Activated CD4-positive, alpha-beta T cell treated with anti-CD3 and anti-CD28 coated beads, Interleukin-2, amount 10 ng/mL, durations not matched to agents 7 days and 5 days (primary cell): Measurements from ENCODE around the gene ABHD1. TPM values are rescaled to one million over a fixed set of nuclear protein-coding genes. Genes with fewer than 3 reads are reported as not detected.
"Not testable (repeated sequence)": the region's sequence is repeated elsewhere in the genome, so short reads cannot be mapped to it uniquely, and the experiment has no call there.

Source experiments
- CTCF ChIA-PET: fragments of 350-600 bp; sonication (Branson Sonifier 250); formaldehyde crosslinking; loops from one replicate; lab custom pipeline; 2021; ENCODE audit warnings: antibody characterized with exemption; lab: Charles Lee
- POLR2A ChIA-PET: fragments of 350-600 bp; sonication (Branson Sonifier 250); formaldehyde crosslinking; loops from one replicate; lab custom pipeline; 2021; ENCODE audit warnings: antibody characterized with exemption; lab: Charles Lee
- DNase-seq: peaks from one replicate; pipeline ENCODE4 v3.0.0-alpha.2; 2020
- H3K27ac Mint-ChIP-seq: one replicate; pipeline ENCODE4 v1.8.0; 2021; ENCODE audit warnings: mild to moderate bottlenecking, moderate library complexity, mixed read lengths
- H3K27me3 Mint-ChIP-seq: one replicate; pipeline ENCODE4 v1.8.0; 2021; ENCODE audit warnings: mixed read lengths
- H3K36me3 Mint-ChIP-seq: one replicate; pipeline ENCODE4 v1.8.0; 2021; ENCODE audit warnings: low read depth, mixed read lengths
- H3K4me1 Mint-ChIP-seq: one replicate; pipeline ENCODE4 v1.8.0; 2021; ENCODE audit warnings: mixed read lengths
- H3K4me3 Mint-ChIP-seq: one replicate; pipeline ENCODE4 v1.8.0; 2021; ENCODE audit warnings: mild to moderate bottlenecking, moderate library complexity, mixed read lengths
- H3K9me3 Mint-ChIP-seq: one replicate; pipeline ENCODE4 v1.8.0; 2021; ENCODE audit warnings: mixed read lengths
- total RNA-seq, 2 experiments: library from RNA; stranded (reverse); gene quantifications; one replicate each; pipeline ENCODE4 v1.2.3, GENCODE V29; 2021

The ABHD1 gene
- total RNA-seq, 2 experiments from 2014 or later = 0.10 to 0.25 TPM

DNA sequence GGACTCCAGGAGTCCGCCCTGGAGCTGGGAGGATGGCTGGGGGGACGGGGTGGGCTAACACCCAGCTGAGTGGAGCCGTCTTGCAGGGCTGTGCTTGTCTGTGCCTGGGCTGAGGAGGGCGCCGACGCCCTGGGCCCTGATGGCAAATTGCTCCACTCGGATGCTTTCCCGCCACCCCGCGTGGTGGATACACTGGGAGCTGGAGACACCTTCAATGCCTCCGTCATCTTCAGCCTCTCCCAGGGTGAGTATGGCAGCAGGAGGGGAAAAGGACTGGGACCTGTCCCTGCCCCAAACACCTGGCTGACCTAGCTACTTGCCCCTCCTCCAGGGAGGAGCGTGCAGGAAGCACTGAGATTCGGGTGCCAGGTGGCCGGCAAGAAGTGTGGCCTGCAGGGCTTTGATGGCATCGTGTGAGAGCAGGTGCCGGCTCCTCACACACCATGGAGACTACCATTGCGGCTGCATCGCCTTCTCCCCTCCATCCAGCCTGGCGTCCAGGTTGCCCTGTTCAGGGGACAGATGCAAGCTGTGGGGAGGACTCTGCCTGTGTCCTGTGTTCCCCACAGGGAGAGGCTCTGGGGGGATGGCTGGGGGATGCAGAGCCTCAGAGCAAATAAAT is 24.2 kb upstream of the ABHD1 start:
- ChIA-PET CTCF (interaction anchor here (0.6 to 5.0 kb wide), 10 partner anchors 9 to 208 kb away, joined by 3 to 21 read pairs (median 3); partner anchors contain the start of gene KHK), POLR2A (no interaction called here)
- Mint-ChIP-seq H3K27me3 (no peaks in the 10 kb centered on the region), H3K27ac (no peak overlapping the region), H3K4me3 (no peak overlapping the region), H3K36me3 (no peaks in the 10 kb centered on the region), H3K4me1 (peaks cover 14% of the 10 kb centered on the region), H3K9me3 (no peaks in the 10 kb centered on the region)
- no peak for DNase-seq

DNA sequence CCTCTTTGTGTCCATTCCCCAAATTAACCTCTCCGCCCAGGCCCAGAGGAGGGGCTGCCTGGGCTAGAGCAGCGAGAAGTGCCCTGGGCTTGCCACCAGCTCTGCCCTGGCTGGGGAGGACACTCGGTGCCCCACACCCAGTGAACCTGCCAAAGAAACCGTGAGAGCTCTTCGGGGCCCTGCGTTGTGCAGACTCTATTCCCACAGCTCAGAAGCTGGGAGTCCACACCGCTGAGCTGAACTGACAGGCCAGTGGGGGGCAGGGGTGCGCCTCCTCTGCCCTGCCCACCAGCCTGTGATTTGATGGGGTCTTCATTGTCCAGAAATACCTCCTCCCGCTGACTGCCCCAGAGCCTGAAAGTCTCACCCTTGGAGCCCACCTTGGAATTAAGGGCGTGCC is 23.6 kb upstream of the ABHD1 start:
- peaks cover 14% of the 10 kb centered on the region for H3K4me1 Mint-ChIP-seq
- H3K27me3 Mint-ChIP-seq = no peaks in the 10 kb centered on the region
- H3K27ac Mint-ChIP-seq = no peak overlapping the region
- no peaks in the 10 kb centered on the region for H3K36me3 Mint-ChIP-seq
- POLR2A ChIA-PET = no interaction called here
- DNase-seq = no peak
- H3K4me3 Mint-ChIP-seq = no peak overlapping the region
- H3K9me3 Mint-ChIP-seq = no peaks in the 10 kb centered on the region
- CTCF ChIA-PET = interaction anchor here (0.8 to 5.0 kb wide), 9 partner anchors 9 to 203 kb away, joined by 3 to 21 read pairs (median 3); partner anchors contain the start of gene KHK

DNA sequence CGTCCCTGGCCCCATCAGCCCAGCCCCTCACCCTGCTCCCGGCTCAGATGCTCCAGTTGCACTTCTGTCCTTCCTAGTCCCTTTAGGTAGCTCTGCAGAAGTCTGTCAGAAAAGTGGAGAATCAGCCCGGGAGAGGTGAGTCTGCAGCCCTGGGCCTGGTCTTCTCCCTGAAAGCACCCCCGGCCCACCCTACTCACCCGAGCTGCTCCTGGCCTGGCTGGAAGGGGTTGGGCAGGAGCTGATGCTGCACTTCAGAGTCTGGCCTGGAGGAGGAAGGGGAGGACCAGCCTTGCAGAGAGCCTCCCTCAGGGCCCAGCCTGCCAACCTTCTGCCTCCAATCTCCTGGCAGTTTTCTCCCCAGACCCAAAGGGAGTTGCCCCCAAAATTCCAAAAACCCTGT is 21.3 kb upstream of the ABHD1 start:
- POLR2A ChIA-PET = no interaction called here
- DNase-seq = no peak
- H3K27me3 Mint-ChIP-seq = peaks cover 3% of the 10 kb centered on the region
- H3K27ac Mint-ChIP-seq = no peak overlapping the region
- H3K9me3 Mint-ChIP-seq = no peaks in the 10 kb centered on the region
- H3K36me3 Mint-ChIP-seq = no peaks in the 10 kb centered on the region
- H3K4me1 Mint-ChIP-seq = no peaks in the 10 kb centered on the region
- no peak overlapping the region for H3K4me3 Mint-ChIP-seq
- CTCF ChIA-PET = interaction anchor here (0.5 to 1.1 kb wide), 4 partner anchors 21 to 177 kb away, joined by 3 to 6 read pairs (median 4); partner anchors contain the start of genes ABHD1 and OST4

DNA sequence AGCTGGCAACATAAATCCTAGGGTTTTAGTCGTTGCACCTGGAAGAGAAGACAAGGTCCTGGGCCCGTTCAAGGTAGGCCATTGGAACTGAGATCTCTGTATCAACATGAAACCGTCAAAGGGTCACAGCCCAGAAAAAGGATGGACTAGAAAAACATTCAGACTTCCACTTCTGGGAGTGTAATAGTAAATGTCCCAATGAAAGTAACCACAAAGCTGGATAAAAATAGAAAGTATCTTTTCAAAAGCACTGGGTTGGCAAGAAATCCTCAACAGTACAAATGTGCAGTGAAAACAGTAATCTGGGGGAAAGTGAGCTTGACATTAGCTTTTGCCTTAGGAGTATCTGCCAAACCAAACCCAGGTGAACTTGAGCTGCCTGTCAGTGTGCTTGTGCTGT is 17.6 kb upstream of the ABHD1 start:
- ChIA-PET CTCF (interaction anchor here (0.6 to 1.8 kb wide), 5 partner anchors 9 to 174 kb away, joined by 3 to 5 read pairs (median 3); partner anchors contain the start of gene ABHD1), POLR2A (no interaction called here)
- H3K27me3 Mint-ChIP-seq = peaks cover 6% of the 10 kb centered on the region
- no peak overlapping the region for H3K27ac Mint-ChIP-seq
- H3K9me3 Mint-ChIP-seq = no peaks in the 10 kb centered on the region
- H3K36me3 Mint-ChIP-seq = no peaks in the 10 kb centered on the region
- no peak overlapping the region for H3K4me3 Mint-ChIP-seq
- no peak for DNase-seq
- peaks cover 2% of the 10 kb centered on the region for H3K4me1 Mint-ChIP-seq

DNA sequence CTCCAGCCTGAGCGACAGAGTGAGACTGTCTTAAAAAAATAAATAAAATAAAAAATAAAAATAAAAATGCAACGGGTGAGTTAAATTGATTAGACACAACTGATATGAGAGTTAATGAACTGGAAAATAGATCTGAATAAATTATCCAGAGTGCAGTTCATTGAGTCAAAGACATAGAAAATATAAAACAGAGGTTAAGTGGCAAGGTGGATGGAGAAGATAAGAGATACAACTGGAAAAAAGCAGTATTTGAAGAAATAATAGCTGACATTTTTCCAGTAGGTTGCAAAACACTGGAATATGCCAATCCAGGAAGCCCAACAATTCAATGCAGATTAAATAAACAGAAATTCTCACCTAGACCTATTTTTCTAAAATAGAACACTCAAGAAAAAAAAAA is 15.4 kb upstream of the ABHD1 start:
- Mint-ChIP-seq H3K36me3 (no peaks in the 10 kb centered on the region), H3K4me3 (no peak overlapping the region), H3K9me3 (no peaks in the 10 kb centered on the region), H3K4me1 (peaks cover 2% of the 10 kb centered on the region), H3K27ac (no peak overlapping the region), H3K27me3 (peaks cover 6% of the 10 kb centered on the region)
- CTCF ChIA-PET = interaction anchor here (0.6 to 2.1 kb wide), 5 partner anchors 9 to 47 kb away, joined by 3 to 6 read pairs (median 3); partner anchors contain the start of gene KHK
- DNase-seq = no peak
- POLR2A ChIA-PET = interaction anchor here (0.6 kb wide), 1 partner anchor 563 kb away, joined by 3 read pairs; no protein-coding TSS in a partner anchor

DNA sequence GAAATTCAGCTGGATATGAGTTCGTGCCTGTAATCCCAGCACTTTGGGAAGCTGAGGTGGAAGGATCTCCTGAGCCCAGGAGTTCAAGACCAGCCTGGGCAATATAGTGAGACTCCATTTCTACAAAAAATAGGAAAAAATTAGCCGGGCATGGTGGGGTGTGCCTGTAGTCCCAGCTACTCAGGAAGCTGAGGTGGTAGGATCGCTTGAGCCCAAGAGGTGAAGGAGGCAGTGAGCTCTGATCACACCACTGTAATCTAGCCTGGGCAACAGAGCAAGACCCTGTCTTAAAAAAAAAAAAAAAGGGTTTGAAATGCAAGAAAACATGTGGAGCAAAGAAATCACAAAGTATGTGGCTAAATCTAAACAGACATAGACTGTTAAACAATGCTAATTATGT is 14.5 kb upstream of the ABHD1 start:
- no peaks in the 10 kb centered on the region for H3K9me3 Mint-ChIP-seq
- H3K4me1 Mint-ChIP-seq = peaks cover 2% of the 10 kb centered on the region
- no peak for DNase-seq

DNA sequence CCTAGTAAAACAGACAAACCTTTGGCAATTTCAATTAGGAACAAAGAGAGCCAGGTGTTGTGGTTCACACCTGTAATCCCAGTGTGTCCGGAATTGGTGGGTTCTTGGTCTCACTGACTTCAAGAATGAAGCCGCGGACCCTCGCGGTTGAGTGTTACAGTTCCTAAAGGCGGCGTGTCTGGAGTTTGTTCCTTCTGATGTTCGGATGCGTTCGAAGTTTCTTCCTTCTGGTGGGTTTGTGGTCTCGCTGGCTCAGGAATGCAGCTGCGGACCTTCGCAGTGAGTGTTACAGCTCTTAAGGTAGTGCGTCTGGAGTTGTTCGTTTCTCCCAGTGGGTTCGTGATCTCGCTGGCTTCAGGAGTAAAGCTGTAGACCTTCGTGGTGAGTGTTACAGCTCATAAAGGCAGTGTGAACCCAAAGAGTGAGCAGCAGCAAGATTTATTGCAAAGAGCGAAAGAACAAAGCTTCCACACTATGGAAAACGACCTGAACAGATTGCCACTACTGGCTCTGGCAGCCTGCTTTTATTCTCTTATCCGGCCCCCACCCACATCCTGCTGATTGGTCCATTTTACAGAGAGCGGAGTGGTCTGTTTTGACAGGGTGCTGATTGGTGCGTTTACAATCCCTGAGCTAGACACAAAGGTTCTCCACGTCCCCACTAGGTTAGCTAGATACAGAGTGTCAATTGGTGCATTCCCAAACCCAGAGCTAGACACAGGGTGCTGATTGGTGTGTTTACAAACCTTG is 12.8 kb upstream of the ABHD1 start:
- H3K27me3 Mint-ChIP-seq, H3K27ac Mint-ChIP-seq, POLR2A ChIA-PET, H3K4me3 Mint-ChIP-seq, H3K36me3 Mint-ChIP-seq, DNase-seq, H3K9me3 Mint-ChIP-seq, H3K4me1 Mint-ChIP-seq: not testable (repeated sequence)
- CTCF ChIA-PET = interaction anchor here (1.5 to 2.3 kb wide), 2 partner anchors 10 to 13 kb away, joined by 3 to 8 read pairs; no protein-coding TSS in a partner anchor

More for the DNA sequence above, 14.5 kb upstream of the ABHD1 start:
- H3K27ac Mint-ChIP-seq = no peak overlapping the region
- H3K4me3 Mint-ChIP-seq = no peak overlapping the region
- CTCF ChIA-PET = interaction anchor here (0.6 to 2.1 kb wide), 4 partner anchors 10 to 398 kb away, joined by 3 to 6 read pairs (median 3); partner anchors contain the start of gene KHK
- peaks cover 6% of the 10 kb centered on the region for H3K27me3 Mint-ChIP-seq
- POLR2A ChIA-PET = no interaction called here
- H3K36me3 Mint-ChIP-seq = no peaks in the 10 kb centered on the region

DNA sequence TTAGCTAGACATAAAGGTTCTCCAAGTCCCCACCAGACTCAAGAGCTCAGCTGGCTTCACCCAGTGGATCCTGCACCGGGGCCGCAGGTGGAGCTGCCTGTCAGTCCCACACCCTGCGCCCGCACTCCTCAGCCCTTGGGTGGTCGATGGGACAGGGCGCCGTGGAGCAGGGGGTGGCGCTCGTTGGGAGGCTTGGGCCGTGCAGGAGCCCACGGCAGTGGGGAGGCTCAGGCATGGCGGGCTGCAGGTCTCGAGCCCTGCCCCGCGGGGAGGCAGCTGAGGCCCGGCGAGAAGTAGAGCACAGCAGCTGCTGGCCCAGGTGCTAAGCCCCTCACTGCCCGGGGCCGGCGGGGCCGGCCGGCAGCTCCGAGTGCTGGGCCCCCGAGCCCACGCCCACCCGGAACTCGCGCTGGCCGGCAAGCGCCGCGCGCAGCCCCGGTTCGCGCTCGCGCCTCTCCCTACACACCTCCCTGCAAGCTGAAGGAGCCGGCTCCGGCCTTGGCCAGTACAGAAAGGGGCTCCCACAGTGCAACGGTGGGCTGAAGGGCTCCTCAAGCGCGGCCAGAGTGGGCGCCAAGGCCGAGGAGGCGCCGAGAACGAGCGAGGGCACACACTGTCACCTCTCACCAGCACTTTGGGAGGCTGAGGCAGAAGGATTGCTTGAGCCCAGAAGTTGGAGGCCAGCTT is 12.1 kb upstream of the ABHD1 start:
- CTCF ChIA-PET = interaction anchor here (1.5 to 2.3 kb wide), 2 partner anchors 11 to 14 kb away, joined by 3 to 8 read pairs; no protein-coding TSS in a partner anchor
- H3K4me3 Mint-ChIP-seq, POLR2A ChIA-PET, DNase-seq, H3K27ac Mint-ChIP-seq, H3K36me3 Mint-ChIP-seq, H3K9me3 Mint-ChIP-seq, H3K27me3 Mint-ChIP-seq, H3K4me1 Mint-ChIP-seq: not testable (repeated sequence)

DNA sequence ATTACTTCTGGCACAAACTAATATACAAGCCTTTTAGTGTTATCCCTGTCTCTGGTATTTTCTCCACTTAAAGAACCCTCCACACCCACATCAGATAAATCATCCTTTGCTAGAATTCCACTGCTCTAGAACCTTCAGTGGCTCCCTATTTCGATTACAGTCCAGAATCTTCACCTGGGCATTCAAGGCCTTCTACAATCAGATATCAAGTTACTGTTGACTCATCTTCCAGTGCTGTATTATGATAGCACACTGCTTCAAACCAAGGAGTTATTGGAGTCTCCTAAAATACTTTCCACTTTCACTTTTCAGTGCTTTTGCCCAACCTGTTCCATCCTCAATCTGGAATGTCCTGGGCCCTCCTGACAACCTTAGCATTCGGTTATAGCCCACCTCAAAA is 8.1 kb upstream of the ABHD1 start:
- Mint-ChIP-seq H3K36me3 (no peaks in the 10 kb centered on the region), H3K27me3 (peaks cover 24% of the 10 kb centered on the region), H3K27ac (no peak overlapping the region), H3K9me3 (no peaks in the 10 kb centered on the region), H3K4me3 (no peak overlapping the region), H3K4me1 (peaks cover 13% of the 10 kb centered on the region)
- no peak for DNase-seq
- CTCF ChIA-PET = no interaction called here
- POLR2A ChIA-PET = no interaction called here

DNA sequence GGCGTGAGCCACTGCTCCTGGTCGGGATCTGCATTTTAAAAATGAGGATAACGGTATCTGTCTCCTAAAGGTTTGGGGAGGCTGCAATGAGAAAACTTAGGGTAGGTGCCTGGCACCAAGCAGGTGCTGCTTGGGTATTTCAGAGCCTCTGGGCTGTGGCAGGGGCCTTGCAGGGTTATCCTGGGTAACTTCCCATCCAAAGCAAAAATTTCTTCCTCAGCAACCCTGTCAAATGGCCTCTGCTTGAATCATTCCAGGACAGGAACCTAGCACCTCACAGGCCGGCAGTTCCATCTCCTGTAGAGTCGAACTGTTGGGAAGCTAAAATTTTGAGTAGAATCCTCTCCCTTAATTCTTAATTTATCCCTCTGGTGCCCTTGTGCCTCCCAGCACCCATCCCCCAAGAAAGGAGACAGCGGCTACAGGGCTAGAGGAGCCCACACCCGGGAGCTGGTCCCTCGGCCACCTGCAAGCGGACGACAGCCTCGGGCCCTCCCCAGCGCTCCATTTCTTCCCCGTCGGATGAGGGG is 5.6 kb upstream of the ABHD1 start:
- no peak for DNase-seq
- POLR2A ChIA-PET = no interaction called here
- no peak overlapping the region for H3K27ac Mint-ChIP-seq
- H3K27me3 Mint-ChIP-seq = peaks cover 40% of the 10 kb centered on the region
- CTCF ChIA-PET = interaction anchor here (1.5 kb wide), 1 partner anchor 14 kb away, joined by 5 read pairs; no protein-coding TSS in a partner anchor
- no peaks in the 10 kb centered on the region for H3K9me3 Mint-ChIP-seq
- peaks cover 12% of the 10 kb centered on the region for H3K4me1 Mint-ChIP-seq
- no peaks in the 10 kb centered on the region for H3K36me3 Mint-ChIP-seq
- H3K4me3 Mint-ChIP-seq = peak overlapping the region; percentile 3

DNA sequence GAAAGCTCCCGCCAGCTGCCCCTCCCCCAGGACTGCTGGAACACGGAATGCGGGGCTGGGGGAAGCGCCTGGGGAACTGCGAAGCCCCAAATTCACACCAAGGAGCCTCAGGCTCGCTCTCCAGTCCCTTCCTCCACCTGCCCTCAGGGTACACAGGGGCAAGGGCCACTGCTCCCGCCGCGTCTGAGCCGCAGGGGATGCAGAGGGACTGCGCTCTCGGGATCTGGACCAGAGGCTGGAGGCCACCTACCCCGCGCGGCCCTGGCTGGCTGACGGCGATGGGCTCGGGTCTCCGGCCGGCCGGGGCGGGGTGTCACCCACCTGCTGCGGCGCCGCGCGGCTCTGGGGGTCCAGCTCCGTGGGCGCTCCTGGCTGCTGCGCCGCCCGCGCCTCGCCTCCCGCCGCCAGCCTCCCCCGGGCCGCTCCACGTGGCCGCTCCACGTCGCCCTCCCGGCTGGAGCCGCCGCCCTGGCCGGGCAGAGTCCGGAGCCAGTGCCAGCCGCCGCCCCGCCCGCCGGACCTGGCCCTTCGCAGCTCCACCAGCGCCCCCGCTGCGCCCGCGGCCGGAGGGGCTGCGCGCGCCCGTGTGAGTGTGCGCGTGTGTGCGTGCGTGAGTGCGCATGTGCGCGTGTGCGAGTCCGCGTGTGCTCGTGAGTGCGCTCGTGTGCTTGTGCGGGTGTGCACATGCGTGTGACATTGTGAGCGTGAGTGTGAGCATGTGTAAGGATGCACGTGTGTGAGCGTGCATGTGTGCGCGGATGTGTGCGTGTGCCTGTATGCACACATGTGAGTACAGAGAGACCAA is 4.9 kb upstream of the ABHD1 start, which contains the start of gene CGREF1:
TSS of gene CGREF1 (minus strand) at position 604 of the 805 bp plus-strand sequence. CDS start 14,762 bp downstream, outside the sequence.
- Mint-ChIP-seq H3K27me3 (peaks cover 41% of the 10 kb centered on the region), H3K9me3 (no peaks in the 10 kb centered on the region), H3K27ac (no peak within 1 kb of the TSS), H3K36me3 (no peaks in the 10 kb centered on the region), H3K4me1 (peaks cover 16% of the 10 kb centered on the region), H3K4me3 (peak within 1 kb of the TSS; percentile 71)
- ChIA-PET POLR2A (no interaction called here), CTCF (interaction anchor here (1.5 kb wide), 1 partner anchor 13 kb away, joined by 5 read pairs; no protein-coding TSS in a partner anchor)
- DNase-seq = no peak
